Measurements from ENCODE around the gene SH3TC2. TPM values are rescaled to one million over a fixed set of nuclear protein-coding genes. Genes with fewer than 3 reads are reported as not detected.

The SH3TC2 gene
- total RNA-seq, 1 donor from 2014 or later, result 2.5 TPM

- no peak for DNase-seq (ENCODE audit: low spot score)
- intact Hi-C loops (cut with DNase I), result no loop called here
Measured at GRCh38 chr5:149007174-149007573, 55.7 kb downstream of the SH3TC2 start.

- DNase-seq (ENCODE audit: low spot score), result no peak
- intact Hi-C loops (cut with DNase I), result no loop called here
Measured at GRCh38 chr5:149006426-149006825, 56.4 kb downstream of the SH3TC2 start.

DNA sequence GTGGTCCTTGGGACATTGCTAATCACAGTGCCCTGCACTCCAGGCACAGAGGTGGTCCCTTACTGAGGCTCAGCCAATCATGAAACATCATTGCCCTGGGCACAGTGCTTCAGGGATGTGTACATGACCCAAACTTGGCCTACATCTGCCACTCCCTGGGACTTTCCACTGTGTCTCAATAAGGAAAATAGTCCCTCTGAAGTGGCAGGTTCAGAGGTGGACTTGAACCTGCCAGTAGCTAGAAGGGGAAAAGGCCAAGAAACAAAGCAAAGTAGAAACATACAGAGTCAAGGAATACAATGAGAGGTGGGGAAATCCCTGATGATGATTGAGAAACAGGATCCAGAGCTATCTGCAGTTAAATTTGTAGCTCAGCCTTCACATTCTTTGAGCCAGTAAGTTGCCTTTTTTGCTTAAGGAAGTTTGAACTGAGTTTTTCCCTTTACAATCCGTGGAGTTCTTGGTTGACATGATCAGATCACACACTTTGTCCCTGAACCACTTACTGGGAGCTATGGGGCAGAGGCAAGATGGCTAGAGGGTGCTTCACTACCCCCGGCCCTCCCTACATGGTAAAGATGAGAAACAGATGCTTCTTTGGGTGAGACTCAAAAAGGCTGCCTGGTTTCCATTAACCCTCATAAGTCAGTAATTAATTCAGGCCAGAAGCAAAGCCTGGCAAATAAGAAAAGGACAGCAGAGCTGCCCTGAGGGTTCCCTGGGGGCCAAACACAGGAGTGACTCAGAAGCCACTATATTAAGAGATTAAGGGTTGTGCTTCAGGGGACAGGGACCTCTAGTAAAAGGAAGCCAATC, 57.6 kb downstream of the SH3TC2 start:
- DNase-seq (ENCODE audit: low spot score), result no peak
- intact Hi-C loops (cut with DNase I), result no loop called here

GRCh38 chr5:149004559-149004958, 58.3 kb downstream of the SH3TC2 start:
- DNase-seq (ENCODE audit: low spot score), result no peak
- intact Hi-C loops (cut with DNase I), result loop anchor here (5.0 kb wide), 1 partner anchor 37 kb away; no protein-coding TSS in a partner anchor

GRCh38 chr5:149002761-149003689, 59.8 kb downstream of the SH3TC2 start:
- intact Hi-C loops (cut with DNase I), result loop anchor here (5.0 kb wide), 1 partner anchor 36 kb away; no protein-coding TSS in a partner anchor
- no peak for DNase-seq (ENCODE audit: low spot score)

DNA sequence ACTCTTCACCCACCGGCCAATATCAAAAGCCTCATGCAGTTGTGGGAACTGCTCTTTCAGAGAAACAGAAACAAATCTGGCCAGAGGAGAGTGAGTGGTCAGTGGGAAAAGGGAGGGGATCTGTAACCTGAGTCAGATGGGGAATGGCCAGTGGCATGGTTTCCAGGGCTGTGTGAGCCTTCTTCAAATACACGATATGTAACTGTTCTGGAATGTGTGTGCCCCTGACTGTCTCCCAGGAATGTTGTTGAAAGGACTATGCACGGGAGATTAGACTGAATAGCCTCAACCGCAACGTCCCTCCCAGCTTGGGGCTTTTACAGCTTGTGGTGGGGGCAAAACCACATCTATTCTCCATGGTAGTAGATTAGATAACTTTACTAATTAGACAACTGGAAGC, 60.8 kb downstream of the SH3TC2 start:
- no peak for DNase-seq (ENCODE audit: low spot score)
- intact Hi-C loops (cut with DNase I), result loop anchor here (5.0 kb wide), 1 partner anchor 35 kb away; no protein-coding TSS in a partner anchor

DNA sequence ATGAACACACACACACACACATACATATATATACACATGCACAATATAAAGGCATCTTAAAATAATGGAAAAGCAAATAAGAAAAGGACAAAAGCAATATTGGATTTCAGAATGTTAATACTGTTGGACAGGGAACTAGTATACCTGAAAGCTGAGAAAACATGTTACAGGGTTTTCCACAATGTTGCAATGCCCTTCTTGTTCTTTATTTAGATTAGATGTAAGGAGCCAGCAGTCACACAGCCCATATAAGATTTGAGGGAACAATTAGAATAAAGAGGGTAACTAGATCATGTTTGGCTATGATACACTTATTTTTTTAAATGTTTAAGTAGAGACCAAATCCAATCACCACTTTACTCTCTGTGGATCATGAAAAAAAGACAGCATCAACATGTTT, 61.7 kb downstream of the SH3TC2 start:
- intact Hi-C loops (cut with DNase I), result loop anchor here (2.0 to 5.0 kb wide), 2 partner anchors 34 to 260 kb away; no protein-coding TSS in a partner anchor
- DNase-seq (ENCODE audit: low spot score), result no peak

DNA sequence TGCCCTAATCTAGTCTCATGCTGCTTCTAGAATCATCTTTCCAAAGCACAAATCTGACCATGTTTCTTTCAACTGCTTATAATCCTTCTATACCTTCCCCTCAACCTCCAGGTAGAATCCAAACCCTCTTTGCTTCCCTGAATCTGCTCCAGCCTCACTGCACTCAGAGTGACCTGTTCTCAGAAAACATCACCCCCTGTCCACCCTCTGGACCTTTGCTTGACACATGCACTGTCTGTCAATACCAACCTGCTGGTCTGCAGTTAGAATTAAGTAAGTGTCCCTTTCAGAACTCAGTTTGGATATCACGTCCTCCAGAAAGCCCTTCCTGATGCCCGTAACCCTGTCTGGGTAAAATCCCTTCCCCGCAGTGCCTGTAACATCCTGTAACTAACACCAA, 63.1 kb downstream of the SH3TC2 start:
- DNase-seq (ENCODE audit: low spot score), result no peak
- intact Hi-C loops (cut with DNase I), result loop anchor here (2.0 to 10.0 kb wide), 5 partner anchors 32 to 267 kb away; partner anchors contain the start of gene ADRB2

DNA sequence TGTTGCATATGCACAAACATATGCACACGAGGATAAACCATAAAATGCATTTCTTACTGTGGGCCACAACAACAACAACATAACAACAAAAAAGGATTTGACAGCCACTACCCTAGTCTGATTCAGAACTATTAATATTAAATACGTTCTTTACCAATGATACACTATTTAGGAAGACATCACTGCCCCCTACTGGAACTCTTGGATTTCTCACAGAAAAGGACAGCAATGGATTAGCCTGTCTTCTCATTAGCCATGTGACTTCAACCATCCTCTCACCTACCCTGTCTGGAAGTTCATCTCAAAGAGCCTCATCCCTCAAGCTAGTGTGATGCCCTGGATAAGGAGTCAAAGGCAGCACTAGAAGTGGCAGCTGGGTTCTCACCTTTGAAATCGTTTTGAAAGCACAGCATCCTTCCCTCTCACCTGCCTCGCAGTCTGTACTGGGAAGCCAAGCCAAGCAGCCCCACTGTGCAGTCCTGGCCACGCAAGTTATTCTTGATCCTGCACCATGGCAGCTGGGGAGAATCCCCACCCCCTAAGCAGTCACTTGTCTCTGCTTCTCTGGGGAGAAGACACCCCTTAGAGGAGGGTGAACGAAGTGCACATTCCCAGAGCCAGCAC, 64.6 kb downstream of the SH3TC2 start:
- intact Hi-C loops (cut with DNase I), result loop anchor here (2.0 to 10.0 kb wide), 3 partner anchors 114 to 265 kb away; partner anchors contain the start of gene ADRB2
- DNase-seq (ENCODE audit: low spot score), result no peak

DNA sequence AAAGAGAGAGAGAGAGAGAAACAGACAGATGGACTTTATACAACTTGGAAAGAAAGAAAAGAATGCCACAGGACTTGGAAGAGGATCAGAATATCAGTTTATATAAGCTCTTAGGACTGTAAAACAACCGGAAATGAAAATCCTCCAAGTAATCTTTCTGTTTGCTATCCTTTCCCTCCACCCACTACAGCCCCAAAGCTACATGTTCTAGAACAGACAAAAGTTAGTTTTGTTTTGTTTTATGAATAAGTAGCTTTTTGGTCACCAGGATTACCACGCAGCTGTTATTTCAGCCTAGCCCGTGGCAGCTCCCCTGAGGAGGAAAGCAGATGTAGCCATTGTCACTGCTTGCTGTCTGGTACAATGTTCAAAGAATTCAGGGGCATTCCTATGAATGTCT, 66.6 kb downstream of the SH3TC2 start:
- intact Hi-C loops (cut with DNase I), result loop anchor here (5.0 to 10.0 kb wide), 2 partner anchors 116 to 171 kb away; partner anchors contain the start of gene ADRB2
- DNase-seq (ENCODE audit: low spot score), result no peak

- no peak for DNase-seq (ENCODE audit: low spot score)
- intact Hi-C loops (cut with DNase I), result loop anchor here (5.0 to 10.0 kb wide), 2 partner anchors 117 to 171 kb away; partner anchors contain the start of gene ADRB2
Measured at GRCh38 chr5:148995791-148996190, 67.1 kb downstream of the SH3TC2 start.

- DNase-seq (ENCODE audit: low spot score), result no peak
- intact Hi-C loops (cut with DNase I), result loop anchor here (10.0 kb wide), 1 partner anchor 169 kb away; the partner anchor contains the start of gene ADRB2
Measured at GRCh38 chr5:148993283-148993936, 69.5 kb downstream of the SH3TC2 start.

DNA sequence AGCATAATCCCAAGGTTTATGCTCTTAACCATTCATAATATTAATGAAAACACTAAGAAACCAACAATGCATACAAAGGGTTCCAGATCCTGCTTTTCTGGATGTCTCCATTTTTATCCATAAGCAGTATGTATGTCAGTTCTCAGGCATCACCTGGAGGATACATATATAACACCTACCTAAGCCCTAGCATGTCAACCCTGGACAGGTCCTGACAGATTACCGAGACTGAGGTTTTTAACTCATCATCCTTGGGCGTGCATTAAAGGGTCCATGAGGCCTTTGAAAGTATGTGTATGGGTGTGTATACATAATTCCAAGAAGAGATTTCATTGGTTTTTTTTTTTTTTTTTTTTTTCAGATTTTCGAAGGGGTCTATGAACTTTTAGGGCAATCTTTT, 70.6 kb downstream of the SH3TC2 start:
- intact Hi-C loops (cut with DNase I), result loop anchor here (10.0 kb wide), 1 partner anchor 167 kb away; the partner anchor contains the start of gene ADRB2

GRCh38 chr5:148991566-148991965, 71.3 kb downstream of the SH3TC2 start:
- intact Hi-C loops (cut with DNase I), result loop anchor here (10.0 kb wide), 1 partner anchor 167 kb away; the partner anchor contains the start of gene ADRB2
- DNase-seq (ENCODE audit: low spot score), result no peak

More for the DNA sequence above, 70.6 kb downstream of the SH3TC2 start:
- DNase-seq (ENCODE audit: low spot score), result no peak

- no peak for DNase-seq (ENCODE audit: low spot score)
- intact Hi-C loops (cut with DNase I), result loop anchor here (10.0 kb wide), 1 partner anchor 166 kb away; the partner anchor contains the start of gene ADRB2
Measured at GRCh38 chr5:148990817-148991216, 72.0 kb downstream of the SH3TC2 start.

GRCh38 chr5:148989567-148989966, 73.3 kb downstream of the SH3TC2 start:
- intact Hi-C loops (cut with DNase I), result no loop called here
- DNase-seq (ENCODE audit: low spot score), result no peak

DNA sequence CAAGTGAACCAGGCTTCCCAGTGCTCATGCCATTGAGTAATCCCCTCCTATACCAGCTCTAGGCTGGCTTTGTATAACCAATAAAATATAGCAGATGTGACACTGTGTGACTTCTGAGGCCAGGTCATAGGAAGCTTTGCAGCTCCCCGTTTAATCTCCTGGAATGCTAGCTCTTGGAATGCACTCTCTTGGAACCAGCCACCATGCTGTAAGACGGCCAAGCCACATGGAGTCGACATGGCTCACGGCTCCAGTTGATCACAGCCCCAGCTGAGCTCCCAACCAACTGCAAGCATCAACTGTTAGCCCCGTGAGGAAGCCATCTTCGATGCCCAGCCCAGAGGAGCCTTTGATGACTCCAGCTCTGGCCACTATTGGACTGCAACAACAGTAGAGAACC, 74.5 kb downstream of the SH3TC2 start:
- intact Hi-C loops (cut with DNase I), result no loop called here
- DNase-seq (ENCODE audit: low spot score), result no peak

DNA sequence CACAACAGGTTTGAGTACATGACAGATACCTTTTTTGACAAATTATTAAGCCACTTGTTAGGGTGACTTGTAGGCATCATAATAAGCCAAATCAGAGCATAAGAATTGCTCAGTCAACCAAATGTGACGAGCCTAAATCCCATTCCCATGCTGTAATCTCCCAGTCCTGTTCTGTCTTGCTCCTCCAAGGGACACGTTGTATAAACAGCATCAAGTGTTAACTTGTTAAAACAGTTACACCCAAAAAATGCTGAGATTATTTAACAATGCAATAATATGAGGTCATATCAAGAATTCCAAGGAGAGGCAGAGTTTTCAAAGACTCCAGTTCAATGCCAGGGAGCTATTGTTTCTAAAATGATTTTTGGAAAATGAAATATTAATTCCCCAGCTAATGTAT, 76.2 kb downstream of the SH3TC2 start:
- DNase-seq (ENCODE audit: low spot score), result no peak
- intact Hi-C loops (cut with DNase I), result no loop called here

DNA sequence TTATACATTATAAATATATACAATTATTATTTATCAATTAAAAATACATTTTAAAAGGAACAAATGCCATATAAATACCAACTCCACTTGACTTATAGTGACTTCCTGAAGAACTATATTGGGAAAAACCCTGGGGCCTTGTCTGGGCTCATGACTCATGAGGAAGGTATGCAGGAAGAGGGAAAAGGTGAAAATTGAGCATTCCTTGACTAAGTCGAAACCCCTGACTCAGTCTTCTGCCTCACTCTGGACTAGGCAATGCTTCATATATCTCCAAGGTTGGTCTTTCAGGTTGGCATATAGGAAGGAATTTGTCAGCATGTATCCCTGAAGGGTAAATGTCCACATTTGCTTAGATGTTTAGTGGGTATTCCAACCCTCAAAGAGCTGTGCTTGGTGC, 78.5 kb downstream of the SH3TC2 start:
- intact Hi-C loops (cut with DNase I), result no loop called here
- no peak for DNase-seq (ENCODE audit: low spot score)
